ENCODE measurements around the gene ADORA3. TPM values are rescaled to one million over a fixed set of nuclear protein-coding genes. Genes with fewer than 3 reads are reported as not detected.

ADORA3 gene
- total and polyA plus RNA-seq, 2 donors (not counting 3 experiments of a cell fraction or from before 2014, with no cell fraction given), result 0.31 TPM; not detected in 1

GRCh38 chr1:111540928-111541327 lies 37.5 kb upstream of the ADORA3 start:
- no peak overlapping the region for H3K4me3 ChIP-seq (replicated peaks in 1 of 3; ENCODE audit: insufficient read depth in 1 of 3, low read depth in 1 of 3, low read length in 3 of 3)
- no peaks in the 10 kb centered on the region for H3K79me2 ChIP-seq (ENCODE audit: control insufficient read depth, insufficient read depth, low read length)
- no peak overlapping the region for H3K4me2 ChIP-seq (ENCODE audit: insufficient read depth, low read length)
- H3K4me1 ChIP-seq (ENCODE audit: control insufficient read depth, extremely low read depth, insufficient read depth, low read length), result peaks cover 2% of the 10 kb centered on the region
- H3K9me1 ChIP-seq (replicated peaks; ENCODE audit: control insufficient read depth, extremely low read depth, insufficient read depth, low read length), result no peaks in the 10 kb centered on the region
- CTCF ChIA-PET, result no interaction called here
- H3K9ac ChIP-seq (replicated peaks; ENCODE audit: extremely low read depth, insufficient read depth, low read length), result no peak overlapping the region
- FAIRE-seq (no peak), DNase-seq (ENCODE audit: low read depth, low spot score) (no peak)
- H3K9me3 ChIP-seq (replicated peaks; ENCODE audit: control insufficient read depth, insufficient read depth, low read length), result no peaks in the 10 kb centered on the region
- H3K27me3 ChIP-seq (ENCODE audit: control insufficient read depth in 2 of 2, insufficient read depth in 2 of 2, low read length in 2 of 2), result peaks cover 6 to 9% of the 10 kb centered on the region in 2 experiments
- no TSS peak for BruUV-seq (replicated peaks)
- intact Hi-C loops (cut with micrococcal nuclease) (no loop called here), dilution Hi-C loops (cut with MboI; ENCODE audit: extremely low pct_ligation_motif_present, low sequenced_read_pairs) (no loop called here)
- POLR2A ChIA-PET, result no interaction called here
- H3K36me3 ChIP-seq (ENCODE audit: control insufficient read depth in 2 of 2, extremely low read depth in 1 of 2, insufficient read depth in 2 of 2, low read length in 2 of 2), result no peaks in the 10 kb centered on the region
- H2AFZ ChIP-seq (ENCODE audit: low read depth, low read length), result no peak overlapping the region
- no peak overlapping the region for H3K27ac ChIP-seq (ENCODE audit: insufficient read depth, low read depth, low read length)
- H4K20me1 ChIP-seq (replicated peaks; ENCODE audit: control insufficient read depth, extremely low read depth, insufficient read depth, low read length), result no peaks in the 10 kb centered on the region
- TF ChIP-seq POLR2A (IDR thresholded peaks at IDR 0.05; ENCODE audit: low read depth, low read length) (no peak), FOS (IDR thresholded peaks at IDR 0.05; ENCODE audit: borderline replicate concordance, insufficient read depth, low read length) (no peak), POLR2AphosphoS5 (IDR thresholded peaks at IDR 0.05; ENCODE audit: insufficient read depth, low read depth, low read length) (no peak), EZH2 (IDR thresholded peaks at IDR 0.05; ENCODE audit: borderline replicate concordance, low read depth, low read length, severe bottlenecking) (no peak), MAX (IDR thresholded peaks at IDR 0.05; ENCODE audit: insufficient read depth, insufficient read length) (no peak)

- BruUV-seq (replicated peaks), result no TSS peak
- H3K4me1 ChIP-seq (ENCODE audit: control insufficient read depth, extremely low read depth, insufficient read depth, low read length), result peaks cover 2% of the 10 kb centered on the region
- DNase-seq (ENCODE audit: low read depth, low spot score), result no peak
- ChIA-PET CTCF (no interaction called here), POLR2A (no interaction called here)
- no peak overlapping the region for H3K4me2 ChIP-seq (ENCODE audit: insufficient read depth, low read length)
- H2AFZ ChIP-seq (ENCODE audit: low read depth, low read length), result no peak overlapping the region
- no peaks in the 10 kb centered on the region for H3K9me3 ChIP-seq (replicated peaks; ENCODE audit: control insufficient read depth, insufficient read depth, low read length)
- H3K9ac ChIP-seq (replicated peaks; ENCODE audit: extremely low read depth, insufficient read depth, low read length), result no peak overlapping the region
- peaks cover 9 to 14% of the 10 kb centered on the region in 2 experiments for H3K27me3 ChIP-seq (ENCODE audit: control insufficient read depth in 2 of 2, insufficient read depth in 2 of 2, low read length in 2 of 2)
- H3K79me2 ChIP-seq (ENCODE audit: control insufficient read depth, insufficient read depth, low read length), result no peaks in the 10 kb centered on the region
- no peak overlapping the region for H3K27ac ChIP-seq (ENCODE audit: insufficient read depth, low read depth, low read length)
- H4K20me1 ChIP-seq (replicated peaks; ENCODE audit: control insufficient read depth, extremely low read depth, insufficient read depth, low read length), result no peaks in the 10 kb centered on the region
- H3K4me3 ChIP-seq (replicated peaks in 1 of 3; ENCODE audit: insufficient read depth in 1 of 3, low read depth in 1 of 3, low read length in 3 of 3), result no peak overlapping the region
- dilution Hi-C loops (cut with MboI; ENCODE audit: extremely low pct_ligation_motif_present, low sequenced_read_pairs) (no loop called here), intact Hi-C loops (cut with micrococcal nuclease) (no loop called here)
- H3K9me1 ChIP-seq (replicated peaks; ENCODE audit: control insufficient read depth, extremely low read depth, insufficient read depth, low read length), result no peaks in the 10 kb centered on the region
- H3K36me3 ChIP-seq (ENCODE audit: control insufficient read depth in 2 of 2, extremely low read depth in 1 of 2, insufficient read depth in 2 of 2, low read length in 2 of 2), result no peaks in the 10 kb centered on the region
- TF ChIP-seq POLR2AphosphoS5 (IDR thresholded peaks at IDR 0.05; ENCODE audit: insufficient read depth, low read depth, low read length), result no peak
- TF ChIP-seq POLR2A (IDR thresholded peaks at IDR 0.05; ENCODE audit: low read depth, low read length), result no peak
- TF ChIP-seq EZH2 (IDR thresholded peaks at IDR 0.05; ENCODE audit: borderline replicate concordance, low read depth, low read length, severe bottlenecking), result no peak
- no peak for TF ChIP-seq JUN (IDR thresholded peaks at IDR 0.05; ENCODE audit: borderline replicate concordance, insufficient read depth, insufficient read length, low read depth)
- TF ChIP-seq MAX (IDR thresholded peaks at IDR 0.05; ENCODE audit: insufficient read depth, insufficient read length), result no peak
- TF ChIP-seq FOS (IDR thresholded peaks at IDR 0.05; ENCODE audit: borderline replicate concordance, insufficient read depth, low read length), result no peak
- TF ChIP-seq CTCF (IDR thresholded peaks at IDR 0.05; ENCODE audit: extremely low read depth in 1 of 2, insufficient read depth in 1 of 2, low read depth in 1 of 2, low read length in 2 of 2), result no peak
- no peak for TF ChIP-seq GATA2 (IDR thresholded peaks at IDR 0.05; ENCODE audit: insufficient read depth, insufficient read length, low read depth, low read length)
- no peak for TF ChIP-seq MYC (IDR thresholded peaks at IDR 0.05; ENCODE audit: low read depth, low read length)
- FAIRE-seq, result no peak
Measured at GRCh38 chr1:111538343-111539025, 35.1 kb upstream of the ADORA3 start.
